ENCODE results near the gene TAGLN. TPM values are rescaled to one million over a fixed set of nuclear protein-coding genes. Genes with fewer than 3 reads are reported as not detected.
"Not testable (repeated sequence)": the region's sequence is repeated elsewhere in the genome, so short reads cannot be mapped to it uniquely, and the experiment has no call there.

Gene TAGLN
- total RNA-seq, 1 experiment from 2014 or later = 71.5 TPM

DNA sequence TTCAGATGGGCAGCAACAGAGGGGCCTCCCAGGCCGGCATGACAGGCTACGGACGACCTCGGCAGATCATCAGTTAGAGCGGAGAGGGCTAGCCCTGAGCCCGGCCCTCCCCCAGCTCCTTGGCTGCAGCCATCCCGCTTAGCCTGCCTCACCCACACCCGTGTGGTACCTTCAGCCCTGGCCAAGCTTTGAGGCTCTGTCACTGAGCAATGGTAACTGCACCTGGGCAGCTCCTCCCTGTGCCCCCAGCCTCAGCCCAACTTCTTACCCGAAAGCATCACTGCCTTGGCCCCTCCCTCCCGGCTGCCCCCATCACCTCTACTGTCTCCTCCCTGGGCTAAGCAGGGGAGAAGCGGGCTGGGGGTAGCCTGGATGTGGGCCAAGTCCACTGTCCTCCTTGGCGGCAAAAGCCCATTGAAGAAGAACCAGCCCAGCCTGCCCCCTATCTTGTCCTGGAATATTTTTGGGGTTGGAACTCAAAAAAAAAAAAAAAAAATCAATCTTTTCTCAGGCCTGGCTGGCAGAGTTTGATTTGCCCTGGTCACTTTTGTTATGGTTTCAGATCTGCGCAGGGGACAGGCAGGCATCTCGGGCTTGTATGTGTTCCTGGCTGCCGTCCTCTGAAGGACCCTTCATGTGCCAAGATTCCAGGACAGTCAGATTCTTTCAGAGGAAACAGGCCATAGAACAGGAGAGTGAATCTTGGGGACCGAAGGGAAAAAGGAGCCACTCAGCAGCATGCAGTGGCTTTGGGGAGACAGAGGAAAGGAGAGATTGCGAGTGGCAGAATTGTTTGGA, 5.3 kb downstream of the TAGLN start:
- DNase-seq (ENCODE audit: low spot score) (no peak), ATAC-seq (no peak)
- ChIA-PET POLR2A (interaction anchor here (1.2 kb wide), 1 partner anchor 25 kb away, joined by 3 read pairs; no protein-coding TSS in a partner anchor), CTCF (interaction anchor here (0.6 to 2.1 kb wide), 11 partner anchors 9 to 124 kb away, joined by 3 to 7 read pairs (median 4); partner anchors contain the start of genes CEP164, PCSK7, RNF214 and SIDT2)
- Mint-ChIP-seq H3K4me1 (peaks cover 17% of the 10 kb centered on the region), H3K27me3 (ENCODE audit: low read depth) (no peaks in the 10 kb centered on the region; the same call in 1 of the 2 replicates), H3K27ac (peak overlapping the region; percentile 48), H3K9me3 (no peaks in the 10 kb centered on the region), H3K4me3 (no peak overlapping the region), H3K36me3 (peaks cover 7% of the 10 kb centered on the region)
- TF ChIP-seq CBFB (CRISPR knock-in tag; IDR thresholded peaks at IDR 0.05; ENCODE audit: low read depth) (no peak), RELA (CRISPR knock-in tag; IDR thresholded peaks at IDR 0.05; ENCODE audit: borderline replicate concordance) (no peak), ZNF396 (CRISPR knock-in tag; IDR thresholded peaks at IDR 0.05; ENCODE audit: borderline replicate concordance) (no peak), NFATC4 (CRISPR knock-in tag; IDR thresholded peaks at IDR 0.05) (no peak), SP1 (CRISPR knock-in tag; conservative IDR thresholded peaks at IDR 0.05) (no peak)
- TF ChIP-seq, protein P1, sequence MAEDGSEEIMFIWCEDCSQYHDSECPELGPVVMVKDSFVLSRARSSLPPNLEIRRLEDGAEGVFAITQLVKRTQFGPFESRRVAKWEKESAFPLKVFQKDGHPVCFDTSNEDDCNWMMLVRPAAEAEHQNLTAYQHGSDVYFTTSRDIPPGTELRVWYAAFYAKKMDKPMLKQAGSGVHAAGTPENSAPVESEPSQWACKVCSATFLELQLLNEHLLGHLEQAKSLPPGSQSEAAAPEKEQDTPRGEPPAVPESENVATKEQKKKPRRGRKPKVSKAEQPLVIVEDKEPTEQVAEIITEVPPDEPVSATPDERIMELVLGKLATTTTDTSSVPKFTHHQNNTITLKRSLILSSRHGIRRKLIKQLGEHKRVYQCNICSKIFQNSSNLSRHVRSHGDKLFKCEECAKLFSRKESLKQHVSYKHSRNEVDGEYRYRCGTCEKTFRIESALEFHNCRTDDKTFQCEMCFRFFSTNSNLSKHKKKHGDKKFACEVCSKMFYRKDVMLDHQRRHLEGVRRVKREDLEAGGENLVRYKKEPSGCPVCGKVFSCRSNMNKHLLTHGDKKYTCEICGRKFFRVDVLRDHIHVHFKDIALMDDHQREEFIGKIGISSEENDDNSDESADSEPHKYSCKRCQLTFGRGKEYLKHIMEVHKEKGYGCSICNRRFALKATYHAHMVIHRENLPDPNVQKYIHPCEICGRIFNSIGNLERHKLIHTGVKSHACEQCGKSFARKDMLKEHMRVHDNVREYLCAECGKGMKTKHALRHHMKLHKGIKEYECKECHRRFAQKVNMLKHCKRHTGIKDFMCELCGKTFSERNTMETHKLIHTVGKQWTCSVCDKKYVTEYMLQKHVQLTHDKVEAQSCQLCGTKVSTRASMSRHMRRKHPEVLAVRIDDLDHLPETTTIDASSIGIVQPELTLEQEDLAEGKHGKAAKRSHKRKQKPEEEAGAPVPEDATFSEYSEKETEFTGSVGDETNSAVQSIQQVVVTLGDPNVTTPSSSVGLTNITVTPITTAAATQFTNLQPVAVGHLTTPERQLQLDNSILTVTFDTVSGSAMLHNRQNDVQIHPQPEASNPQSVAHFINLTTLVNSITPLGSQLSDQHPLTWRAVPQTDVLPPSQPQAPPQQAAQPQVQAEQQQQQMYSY (CRISPR knock-in tag; IDR thresholded peaks at IDR 0.05) = no peak

DNA sequence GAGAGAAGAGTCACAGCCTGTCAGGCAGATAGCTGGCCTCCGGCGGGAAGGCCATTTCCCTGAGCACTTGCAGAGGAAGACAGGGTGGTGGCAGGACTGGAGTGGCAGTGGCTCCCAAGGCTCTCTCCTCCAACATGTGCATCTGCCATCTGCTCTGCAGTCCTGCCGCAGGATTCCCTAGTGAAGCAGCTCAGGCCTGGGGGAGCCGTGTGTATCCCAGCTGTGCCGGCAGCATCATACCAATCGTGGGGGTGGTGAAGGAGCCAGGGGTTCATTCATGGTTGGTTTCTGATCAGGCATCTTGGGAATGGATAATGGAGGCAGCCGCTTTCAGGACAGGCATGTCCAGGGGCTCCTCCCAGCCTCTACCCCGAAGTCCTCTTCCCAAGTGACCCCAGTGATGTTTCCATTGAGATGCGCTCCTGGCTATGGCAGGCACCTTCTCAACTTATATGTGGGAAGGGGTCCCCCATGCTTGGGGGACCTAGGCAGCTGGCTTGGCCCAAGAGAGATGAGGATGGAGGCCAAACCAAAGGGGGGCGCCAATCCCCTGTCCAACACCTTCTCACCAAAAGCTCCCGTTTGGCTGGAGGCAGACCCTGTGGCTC, 6.1 kb downstream of the TAGLN start:
- H3K27ac Mint-ChIP-seq = no peak overlapping the region
- DNase-seq (ENCODE audit: low spot score) (peak; percentile 38), ATAC-seq (peak; percentile 11)
- TF ChIP-seq ZBTB21 (CRISPR knock-in tag; IDR thresholded peaks at IDR 0.05; ENCODE audit: borderline replicate concordance) (no peak), RORB (CRISPR knock-in tag; IDR thresholded peaks at IDR 0.05) (no peak), ELF4 (CRISPR knock-in tag; IDR thresholded peaks at IDR 0.05; ENCODE audit: low read depth) (no peak), E2F4 (CRISPR knock-in tag; IDR thresholded peaks at IDR 0.05; ENCODE audit: borderline replicate concordance, low read depth) (no peak), NFATC4 (CRISPR knock-in tag; IDR thresholded peaks at IDR 0.05) (no peak), CREM (CRISPR knock-in tag; IDR thresholded peaks at IDR 0.05) (no peak), ZNF281 (CRISPR knock-in tag; IDR thresholded peaks at IDR 0.05) (no peak), IRF1 (CRISPR knock-in tag; IDR thresholded peaks at IDR 0.05) (no peak)
- H3K36me3 Mint-ChIP-seq = peaks cover 7% of the 10 kb centered on the region
- ChIA-PET POLR2A (interaction anchor here (0.6 to 1.2 kb wide), 2 partner anchors 26 to 35 kb away, joined by 3 to 4 read pairs; no protein-coding TSS in a partner anchor), CTCF (interaction anchor here (0.6 to 1.6 kb wide), 8 partner anchors 17 to 123 kb away, joined by 3 to 7 read pairs (median 4); partner anchors contain the start of genes CEP164, PCSK7, RNF214 and SIDT2)
- H3K4me3 Mint-ChIP-seq = no peak overlapping the region
- peaks cover 9% of the 10 kb centered on the region for H3K4me1 Mint-ChIP-seq
- H3K9me3 Mint-ChIP-seq = no peaks in the 10 kb centered on the region
- no peaks in the 10 kb centered on the region; the same call in 1 of the 2 replicates for H3K27me3 Mint-ChIP-seq (ENCODE audit: low read depth)

DNA sequence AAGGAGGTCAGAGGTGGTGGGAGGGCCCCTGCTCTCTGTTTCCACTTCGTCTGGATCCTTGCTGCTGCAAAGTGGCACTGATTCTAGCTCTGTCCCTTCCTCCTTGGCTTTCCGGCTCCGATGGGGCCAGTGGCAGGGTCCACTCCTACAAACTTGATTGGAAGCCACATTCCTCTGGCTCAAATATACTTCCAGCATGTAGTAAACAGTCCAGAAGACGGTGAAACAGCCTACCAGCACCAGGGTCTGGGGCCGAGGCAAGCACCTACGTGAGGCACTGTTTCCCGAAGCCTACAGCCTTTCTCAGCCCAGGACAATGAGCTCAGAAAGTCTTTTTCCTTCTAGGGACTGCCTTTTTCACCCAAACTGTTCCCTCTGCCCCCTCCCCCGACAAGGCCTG, 6.9 kb downstream of the TAGLN start:
- H3K36me3 Mint-ChIP-seq, ATAC-seq: not testable (repeated sequence)

DNA sequence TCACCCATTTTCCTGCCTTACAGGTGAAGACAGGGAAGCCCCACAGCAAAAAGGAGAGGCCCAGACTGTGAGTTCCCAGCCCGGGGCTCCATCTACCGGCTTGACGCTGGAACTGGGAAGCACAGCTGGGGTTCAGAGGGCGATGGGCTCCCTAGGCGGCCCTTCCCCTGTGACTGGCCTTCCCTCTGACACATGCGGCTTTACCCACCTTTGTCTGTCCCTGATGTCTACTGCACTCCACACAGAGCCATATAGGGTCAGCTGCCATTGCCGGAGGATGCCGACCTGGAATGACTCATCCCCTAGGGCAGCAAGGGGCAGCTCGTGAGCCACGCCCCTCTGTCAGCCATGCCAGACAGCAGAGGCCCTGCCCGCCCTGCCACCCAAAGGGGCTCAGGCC, 7.7 kb downstream of the TAGLN start:
- H3K9me3 Mint-ChIP-seq; CTCF ChIA-PET; POLR2A ChIA-PET; H3K36me3 Mint-ChIP-seq; H3K4me3 Mint-ChIP-seq; H3K27me3 Mint-ChIP-seq (ENCODE audit: low read depth); H3K4me1 Mint-ChIP-seq; H3K27ac Mint-ChIP-seq: not testable (repeated sequence)
- DNase-seq (ENCODE audit: low spot score) = peak; percentile 25
- ATAC-seq = peak; percentile 6

More for the DNA sequence above, 6.9 kb downstream of the TAGLN start:
- ChIA-PET CTCF (interaction anchor here (0.6 to 1.6 kb wide), 7 partner anchors 16 to 122 kb away, joined by 3 to 7 read pairs (median 4); partner anchors contain the start of genes CEP164, PCSK7 and RNF214), POLR2A (interaction anchor here (0.6 kb wide), 1 partner anchor 36 kb away, joined by 4 read pairs; no protein-coding TSS in a partner anchor)
- not testable (repeated sequence) for H3K4me3 Mint-ChIP-seq; H3K4me1 Mint-ChIP-seq; H3K9me3 Mint-ChIP-seq; DNase-seq (ENCODE audit: low spot score); H3K27ac Mint-ChIP-seq; H3K27me3 Mint-ChIP-seq (ENCODE audit: low read depth)

DNA sequence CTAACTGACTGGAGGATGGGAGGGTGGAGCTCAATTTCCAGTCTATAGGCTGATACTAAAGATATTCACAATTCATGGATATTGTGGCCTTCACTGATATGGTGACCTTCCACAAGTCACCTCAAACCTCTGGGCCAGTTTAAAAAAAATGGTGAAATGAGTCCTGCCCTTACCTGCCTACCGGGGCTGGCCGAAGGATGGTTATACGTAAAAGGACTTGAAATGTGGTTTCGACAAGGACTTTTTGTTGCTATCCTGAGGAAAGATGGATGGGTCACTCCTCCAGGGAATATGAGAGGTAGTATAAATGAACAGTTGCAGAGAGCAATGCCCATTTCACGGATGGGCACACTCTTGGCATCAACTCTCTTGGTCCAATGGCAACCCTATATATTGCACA, 8.3 kb downstream of the TAGLN start:
- H3K27ac Mint-ChIP-seq; H3K4me3 Mint-ChIP-seq; CTCF ChIA-PET; H3K27me3 Mint-ChIP-seq (ENCODE audit: low read depth); ATAC-seq; DNase-seq (ENCODE audit: low spot score); H3K4me1 Mint-ChIP-seq; H3K36me3 Mint-ChIP-seq; POLR2A ChIA-PET; H3K9me3 Mint-ChIP-seq: not testable (repeated sequence)

All from WTC11 (cell line).